Panc1 (cell line): ENCODE measurements around the gene PGPEP1.

Source experiments
- POLR2AphosphoS5 ChIP-seq: IDR thresholded peaks from 2 replicates; pipeline ENCODE4 v1.6.1; 2012; ENCODE audit warnings: mild to moderate bottlenecking, low read depth, low read length, moderate library complexity
- TF ChIP-seq, protein P1 (sequence below): fragments of 450-650 bp; IDR thresholded peaks from 2 replicates; pipeline ENCODE4 v1.5.1; 2017; ENCODE audit warnings: mild to moderate bottlenecking

DNA sequence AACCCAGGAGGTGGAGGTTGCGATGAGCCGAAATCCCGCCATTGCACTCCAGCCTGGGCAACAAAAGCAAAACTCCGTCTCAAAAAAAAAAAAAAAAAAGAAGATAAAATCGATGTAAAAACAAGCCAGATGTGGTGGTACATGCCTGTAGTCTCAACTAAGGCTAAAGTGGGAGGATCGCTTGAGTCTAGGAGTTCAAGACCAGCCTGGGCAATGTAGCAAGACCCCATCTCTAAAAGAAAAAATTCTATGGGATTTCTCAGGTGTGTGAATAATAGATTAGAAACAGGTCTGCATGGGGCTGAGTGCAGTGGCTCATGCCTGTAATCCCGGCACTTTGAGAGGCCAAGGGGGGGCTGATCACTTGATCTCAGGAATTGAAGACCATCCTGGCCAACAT is 11.1 kb downstream of the PGPEP1 start:
- TF ChIP-seq POLR2AphosphoS5: no peak
- TF ChIP-seq, protein P1, sequence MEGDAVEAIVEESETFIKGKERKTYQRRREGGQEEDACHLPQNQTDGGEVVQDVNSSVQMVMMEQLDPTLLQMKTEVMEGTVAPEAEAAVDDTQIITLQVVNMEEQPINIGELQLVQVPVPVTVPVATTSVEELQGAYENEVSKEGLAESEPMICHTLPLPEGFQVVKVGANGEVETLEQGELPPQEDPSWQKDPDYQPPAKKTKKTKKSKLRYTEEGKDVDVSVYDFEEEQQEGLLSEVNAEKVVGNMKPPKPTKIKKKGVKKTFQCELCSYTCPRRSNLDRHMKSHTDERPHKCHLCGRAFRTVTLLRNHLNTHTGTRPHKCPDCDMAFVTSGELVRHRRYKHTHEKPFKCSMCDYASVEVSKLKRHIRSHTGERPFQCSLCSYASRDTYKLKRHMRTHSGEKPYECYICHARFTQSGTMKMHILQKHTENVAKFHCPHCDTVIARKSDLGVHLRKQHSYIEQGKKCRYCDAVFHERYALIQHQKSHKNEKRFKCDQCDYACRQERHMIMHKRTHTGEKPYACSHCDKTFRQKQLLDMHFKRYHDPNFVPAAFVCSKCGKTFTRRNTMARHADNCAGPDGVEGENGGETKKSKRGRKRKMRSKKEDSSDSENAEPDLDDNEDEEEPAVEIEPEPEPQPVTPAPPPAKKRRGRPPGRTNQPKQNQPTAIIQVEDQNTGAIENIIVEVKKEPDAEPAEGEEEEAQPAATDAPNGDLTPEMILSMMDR: no peak
